ENCODE data around the gene ARF6. TPM values are rescaled to one million over a fixed set of nuclear protein-coding genes. Genes with fewer than 3 reads are reported as not detected.

ARF6 gene
- total and polyA plus RNA-seq, 9 of the 15 experiments (the other 6 are each of a cell fraction or from before 2014, with no cell fraction given): 15.3 to 35.2 (median 24.9) TPM

- no peaks in the 10 kb centered on the region for H3K36me3 ChIP-seq (ENCODE audit: control insufficient read depth, insufficient read depth, low read length)
- H3K9ac ChIP-seq (ENCODE audit: insufficient read depth in 1 of 2, low read depth in 2 of 2, low read length in 2 of 2): no peak overlapping the region
- ChIA-PET CTCF (ENCODE audit: low intra/inter-chr PET ratio) (no interaction called here), POLR2A (no interaction called here)
- TF ChIP-seq MCM3 (IDR thresholded peaks at IDR 0.05) (no peak), MEIS2 (IDR thresholded peaks at IDR 0.05; ENCODE audit: partially characterized antibody) (peak; percentile 58), PBX2 (CRISPR knock-in tag; IDR thresholded peaks at IDR 0.05; ENCODE audit: low read depth) (no peak), PBX2 (tag; conservative IDR thresholded peaks at IDR 0.05; ENCODE audit: low read depth) (0 out of 2 replicates have a peak, but pooled peaks have one; percentile 19), SRSF1 (IDR thresholded peaks at IDR 0.05; ENCODE audit: low read depth, low read length) (no peak), ZNF277 (CRISPR knock-in tag; IDR thresholded peaks at IDR 0.05; ENCODE audit: borderline replicate concordance) (no peak), TCF15 (CRISPR knock-in tag; IDR thresholded peaks at IDR 0.05) (no peak), MIER1 (IDR thresholded peaks at IDR 0.05; ENCODE audit: low read depth) (no peak), PATZ1 (CRISPR knock-in tag; IDR thresholded peaks at IDR 0.05; ENCODE audit: borderline replicate concordance) (no peak), ZNF217 (CRISPR knock-in tag; IDR thresholded peaks at IDR 0.05) (no peak), PHF8 (IDR thresholded peaks at IDR 0.05; ENCODE audit: borderline replicate concordance, low read length) (no peak), BCOR (IDR thresholded peaks at IDR 0.05) (no peak), ZKSCAN3 (CRISPR knock-in tag; IDR thresholded peaks at IDR 0.05) (no peak), ZNF354B (CRISPR knock-in tag; IDR thresholded peaks at IDR 0.05) (no peak), SAP30 (IDR thresholded peaks at IDR 0.05; ENCODE audit: borderline replicate concordance, insufficient read depth, low read depth, low read length, poor library complexity, severe bottlenecking) (no peak), ZNF780A (CRISPR knock-in tag; IDR thresholded peaks at IDR 0.05) (no peak), SIN3A (IDR thresholded peaks at IDR 0.05; ENCODE audit: borderline replicate concordance in 2 of 2, control insufficient read depth in 1 of 2, low read depth in 2 of 2, low read length in 2 of 2) (no peak)
- DNase-seq (ENCODE audit: extremely low read depth in 1 of 4, low spot score in 3 of 4) (no peak), ATAC-seq (no peak), FAIRE-seq (peak; percentile 15)
- H3K4me3 ChIP-seq: no peak overlapping the region
- no peaks in the 10 kb centered on the region for H4K20me1 ChIP-seq (replicated peaks; ENCODE audit: control insufficient read depth, insufficient read depth, low read length)
- 87% methylated on average over 6 of the region's 6 CpGs for WGBS (ENCODE audit: insufficient coverage, low coverage, missing lambda C conversion rate)
- no peaks in the 10 kb centered on the region for H3K27me3 ChIP-seq (ENCODE audit: control insufficient read depth in 2 of 2, insufficient read depth in 2 of 2, low read length in 2 of 2)
- H3K4me1 ChIP-seq (replicated peaks in 1 of 2; ENCODE audit: control insufficient read depth in 2 of 2, insufficient read depth in 2 of 2, low read length in 2 of 2): peaks cover 0 to 10% of the 10 kb centered on the region in 2 experiments; a peak in 3 of 5 replicates
- no peak overlapping the region for H3K27ac ChIP-seq (ENCODE audit: extremely low read depth, low read depth, low read length)
- BruUV-seq (replicated peaks): no TSS peak
- H3K4me2 ChIP-seq (ENCODE audit: insufficient read depth, low read length): no peak overlapping the region
- H3K9me3 ChIP-seq (replicated peaks; ENCODE audit: control insufficient read depth, insufficient read depth, low read depth, low read length): no peaks in the 10 kb centered on the region
- peak overlapping the region; percentile 38; the same call in 1 of the 2 replicates for H2AFZ ChIP-seq (ENCODE audit: low read depth, low read length)
- no peaks in the 10 kb centered on the region for H3K9me1 ChIP-seq (ENCODE audit: control insufficient read depth, insufficient read depth, low read length)
- intact Hi-C loops (cut with micrococcal nuclease): no loop called here
- in situ Hi-C loops (cut with MboI): loop anchor here (25.0 kb wide), 1 partner anchor 666 kb away; the partner anchor contains the start of gene MAP4K5
- no peaks in the 10 kb centered on the region for H3K79me2 ChIP-seq (ENCODE audit: control insufficient read depth, insufficient read depth, low read length)
Observed at GRCh38 chr14:49870908-49871307, 22.0 kb upstream of the ARF6 start.

All from K562 (cell line).